Trophoblast cell (in vitro differentiated cells and primary cell): ENCODE measurements around the gene RPGRIP1. TPM values are rescaled to one million over a fixed set of nuclear protein-coding genes. Genes with fewer than 3 reads are reported as not detected.

Source experiments
- DNase-seq, 2 donors: peaks; one replicate each; pipeline ENCODE4 v3.0.0-alpha.2; 2016
- H2AFZ ChIP-seq: 2 replicates; pipeline ENCODE4 v1.6.1; 2013; ENCODE audit warnings: low read length, moderate library complexity, mild to moderate bottlenecking; ENCODE audit not compliant: insufficient read depth, poor library complexity
- H2AK5ac ChIP-seq: 2 replicates; pipeline ENCODE4 v1.6.1; 2013; ENCODE audit warnings: mild to moderate bottlenecking, low read length
- H2BK120ac ChIP-seq: 2 replicates; pipeline ENCODE4 v1.6.1; 2013; ENCODE audit warnings: low read length, mild to moderate bottlenecking, moderate library complexity; ENCODE audit not compliant: insufficient read depth, poor library complexity
- H2BK12ac ChIP-seq: 2 replicates; pipeline ENCODE4 v1.6.1; 2013; ENCODE audit warnings: mild to moderate bottlenecking, low read length, moderate library complexity
- H2BK5ac ChIP-seq: 2 replicates; pipeline ENCODE4 v1.6.1; 2013; ENCODE audit warnings: low read length, low read depth, moderate library complexity, mild to moderate bottlenecking; ENCODE audit not compliant: poor library complexity
- H3K14ac ChIP-seq: 2 replicates; pipeline ENCODE4 v1.6.1; 2013; ENCODE audit warnings: mild to moderate bottlenecking, low read length
- H3K18ac ChIP-seq: 2 replicates; pipeline ENCODE4 v1.6.1; 2013; ENCODE audit warnings: mild to moderate bottlenecking, low read length
- H3K23ac ChIP-seq: 2 replicates; pipeline ENCODE4 v1.6.1; 2013; ENCODE audit warnings: low read length
- H3K27ac ChIP-seq: 2 replicates; pipeline ENCODE4 v1.5.1; 2013; ENCODE audit warnings: low read depth, mild to moderate bottlenecking, inconsistent platforms, low read length, moderate library complexity
- H3K27me3 ChIP-seq: 2 replicates; pipeline ENCODE4 v1.6.1; 2013; ENCODE audit warnings: inconsistent platforms, mild to moderate bottlenecking, low read length, moderate library complexity; ENCODE audit not compliant: insufficient read depth
- H3K36me3 ChIP-seq, 2 experiments: 1 replicate in 1 of 2; 2 replicates in 1 of 2; pipeline ENCODE4 v1.6.1; 2013; ENCODE audit warnings: low read length in 2 of 2, mild to moderate bottlenecking in 2 of 2, moderate library complexity in 1 of 2; ENCODE audit not compliant: insufficient read depth in 2 of 2, control insufficient read depth in 1 of 2
- H3K4ac ChIP-seq: 2 replicates; pipeline ENCODE4 v1.6.1; 2013; ENCODE audit warnings: low read depth, mild to moderate bottlenecking, low read length, moderate library complexity
- H3K4me1 ChIP-seq, 2 experiments: 1 replicate in 1 of 2; 2 replicates in 1 of 2; pipeline ENCODE4 v1.6.1; 2013; ENCODE audit warnings: low read length in 2 of 2, mild to moderate bottlenecking in 2 of 2, moderate library complexity in 1 of 2; ENCODE audit not compliant: insufficient read depth in 2 of 2, control insufficient read depth in 1 of 2
- H3K4me2 ChIP-seq: 2 replicates; pipeline ENCODE4 v1.6.1; 2013; ENCODE audit warnings: inconsistent platforms, mild to moderate bottlenecking, low read length, moderate library complexity
- H3K4me3 ChIP-seq: 2 replicates; pipeline ENCODE4 v1.5.1; 2013; ENCODE audit warnings: mild to moderate bottlenecking, low read depth, low read length, inconsistent platforms
- H3K79me1 ChIP-seq: one replicate; pipeline ENCODE4 v1.6.1; 2013; ENCODE audit warnings: low read length
- H3K79me2 ChIP-seq: 2 replicates; pipeline ENCODE4 v1.6.1; 2013; ENCODE audit warnings: low read length, mild to moderate bottlenecking; ENCODE audit not compliant: control insufficient read depth, insufficient read depth, poor library complexity
- H3K9ac ChIP-seq: 2 replicates; pipeline ENCODE4 v1.6.1; 2013; ENCODE audit warnings: mild to moderate bottlenecking, low read length
- H3K9me3 ChIP-seq: 2 replicates; pipeline ENCODE4 v1.6.1; 2013; ENCODE audit warnings: low read depth, mild to moderate bottlenecking, control low read depth, inconsistent platforms, low read length; ENCODE audit not compliant: insufficient read depth
- H4K12ac ChIP-seq: 2 replicates; pipeline ENCODE4 v1.6.1; 2013; ENCODE audit warnings: low read depth, mild to moderate bottlenecking, low read length, moderate library complexity
- H4K8ac ChIP-seq: 2 replicates; pipeline ENCODE4 v1.6.1; 2013; ENCODE audit warnings: low read depth, mild to moderate bottlenecking, low read length, moderate library complexity
- H4K91ac ChIP-seq: one replicate; pipeline ENCODE4 v1.6.1; 2013; ENCODE audit warnings: low read depth, mild to moderate bottlenecking, low read length, moderate library complexity
- WGBS: extraction: QIAGEN DNeasy Blood & Tissue Kit; methylation state at CpG from one replicate; pipeline ENCODE4 v1.1.7; 2013; ENCODE audit warnings: missing lambda C conversion rate; ENCODE audit not compliant: insufficient read length, insufficient coverage; ENCODE audit errors: extremely low coverage; 5-methylcytosine and 5-hydroxymethylcytosine counted together
- polyA plus RNA-seq: library from polyadenylated mRNA; stranded (reverse); fragments of 200-250 nt; gene quantifications from 2 replicates; pipeline ENCODE4 v1.2.3, GENCODE V29; 2013

Gene RPGRIP1
- 0.01 TPM in 1 of 2 replicates, not detected in the other for polyA plus RNA-seq

- Histone ChIP-seq H3K9ac (no peak within 1 kb of the TSS), H2BK120ac (no peak within 1 kb of the TSS)
- WGBS = no CpG with 5 or more reads among the region's 2 CpGs
Measured at GRCh38 chr14:21279783-21280182, at the start of gene RPGRIP1. Gene RPGRIP1 (plus strand): TSS chr14:21280083. CDS start chr14:21287977, 7,894 bp downstream.

DNA sequence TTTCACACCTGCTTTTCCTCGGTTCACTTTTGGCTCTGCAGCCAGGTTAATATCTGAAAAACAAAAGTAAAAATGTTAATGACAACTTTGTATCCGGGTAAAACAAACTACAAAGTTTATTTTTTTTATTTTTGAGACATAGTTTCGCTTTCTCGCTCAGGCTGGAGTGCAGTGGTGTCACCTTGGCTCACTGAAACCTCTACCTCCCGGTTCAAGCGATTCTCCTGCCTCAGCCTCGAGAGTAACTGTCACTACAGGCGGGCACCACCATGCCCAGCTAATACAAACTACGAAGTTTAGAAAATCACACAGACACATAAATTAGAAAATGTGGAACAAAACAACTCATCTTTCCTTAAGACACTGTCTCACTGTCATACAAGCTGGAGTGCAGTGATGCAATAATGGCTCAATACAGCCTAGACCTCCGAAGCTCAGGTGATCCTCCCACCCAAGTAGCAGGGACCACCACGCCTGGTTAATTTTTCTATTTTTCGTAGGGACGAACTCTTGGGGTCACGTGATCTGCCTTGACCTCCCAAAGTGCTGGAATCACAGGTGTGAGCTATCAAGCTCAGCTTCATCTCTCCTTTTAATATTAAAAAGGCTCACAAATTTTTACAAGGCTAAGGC is 48.7 kb upstream of the RPGRIP1 start:
- H3K4ac ChIP-seq = peak overlapping the region; percentile 67
- H3K9ac ChIP-seq = no peak overlapping the region
- no CpG with 5 or more reads among the region's 14 CpGs for WGBS
- no peaks in the 10 kb centered on the region for H3K27me3 ChIP-seq
- H3K4me3 ChIP-seq = no peak overlapping the region
- no peak overlapping the region for H3K23ac ChIP-seq
- no peak overlapping the region for H4K12ac ChIP-seq
- no peak overlapping the region for H2BK12ac ChIP-seq
- no peaks in the 10 kb centered on the region for H3K79me1 ChIP-seq
- H3K4me2 ChIP-seq = no peak overlapping the region
- H3K14ac ChIP-seq = no peak overlapping the region
- H2BK5ac ChIP-seq = no peak overlapping the region
- DNase-seq = no peak
- H3K18ac ChIP-seq = no peak overlapping the region
- no peak overlapping the region for H2BK120ac ChIP-seq
- H4K8ac ChIP-seq = no peak overlapping the region
- H3K4me1 ChIP-seq = no peaks in the 10 kb centered on the region
- H2AK5ac ChIP-seq = no peak overlapping the region
- H3K27ac ChIP-seq = no peak overlapping the region
- H3K9me3 ChIP-seq = no peaks in the 10 kb centered on the region
- H2AFZ ChIP-seq = no peak overlapping the region
- peaks cover 33 to 43% of the 10 kb centered on the region in 2 experiments for H3K36me3 ChIP-seq
- H3K79me2 ChIP-seq = peaks cover 9% of the 10 kb centered on the region
- no peak overlapping the region for H4K91ac ChIP-seq

More at GRCh38 chr14:21279783-21280182, at the start of gene RPGRIP1:
- Histone ChIP-seq H3K4me3 (no peak within 1 kb of the TSS), H2BK12ac (no peak within 1 kb of the TSS), H3K4me1 (no peaks in the 10 kb centered on the region), H4K12ac (no peak within 1 kb of the TSS), H3K18ac (no peak within 1 kb of the TSS), H2BK5ac (no peak within 1 kb of the TSS), H3K79me2 (no peaks in the 10 kb centered on the region), H3K27ac (no peak within 1 kb of the TSS), H3K14ac (no peak within 1 kb of the TSS), H3K23ac (no peak within 1 kb of the TSS), H3K27me3 (no peaks in the 10 kb centered on the region), H3K36me3 (no peaks in the 10 kb centered on the region), H3K4ac (no peak within 1 kb of the TSS), H3K4me2 (no peak within 1 kb of the TSS), H4K8ac (no peak within 1 kb of the TSS), H4K91ac (no peak within 1 kb of the TSS), H3K79me1 (no peaks in the 10 kb centered on the region), H3K9me3 (no peaks in the 10 kb centered on the region), H2AK5ac (no peak within 1 kb of the TSS), H2AFZ (no peak within 1 kb of the TSS)
- DNase-seq = no peak

GRCh38 chr14:21233457-21234076 is 46.3 kb upstream of the RPGRIP1 start:
- no peaks in the 10 kb centered on the region for H3K9me3 ChIP-seq
- H3K36me3 ChIP-seq = peaks cover 29 to 37% of the 10 kb centered on the region in 2 experiments
- H2AFZ ChIP-seq = no peak overlapping the region
- no peak overlapping the region for H3K27ac ChIP-seq
- H3K4me1 ChIP-seq = no peaks in the 10 kb centered on the region
- H3K27me3 ChIP-seq = no peaks in the 10 kb centered on the region
- no peak for DNase-seq
- no peak overlapping the region for H4K12ac ChIP-seq
- peak overlapping the region; percentile 24 for H3K4ac ChIP-seq
- H2BK120ac ChIP-seq = no peak overlapping the region
- H3K79me1 ChIP-seq = no peaks in the 10 kb centered on the region
- H3K4me3 ChIP-seq = no peak overlapping the region
- no peak overlapping the region for H2BK5ac ChIP-seq
- no peak overlapping the region for H3K14ac ChIP-seq
- H3K79me2 ChIP-seq = peaks cover 9% of the 10 kb centered on the region
- H3K23ac ChIP-seq = no peak overlapping the region
- no peak overlapping the region for H2BK12ac ChIP-seq
- no peak overlapping the region for H3K18ac ChIP-seq
- no peak overlapping the region for H4K91ac ChIP-seq
- no peak overlapping the region for H2AK5ac ChIP-seq
- no CpG with 5 or more reads among the region's 8 CpGs for WGBS
- H4K8ac ChIP-seq = no peak overlapping the region
- no peak overlapping the region for H3K4me2 ChIP-seq
- no peak overlapping the region for H3K9ac ChIP-seq

- no peak overlapping the region for H2BK5ac ChIP-seq
- DNase-seq = no peak
- H2AFZ ChIP-seq = no peak overlapping the region
- no peaks in the 10 kb centered on the region for H3K27me3 ChIP-seq
- H4K91ac ChIP-seq = no peak overlapping the region
- H2BK12ac ChIP-seq = no peak overlapping the region
- no peaks in the 10 kb centered on the region for H3K4me1 ChIP-seq
- H3K4me3 ChIP-seq = no peak overlapping the region
- no peak overlapping the region for H4K8ac ChIP-seq
- H3K79me2 ChIP-seq = peaks cover 14% of the 10 kb centered on the region
- peaks cover 30 to 38% of the 10 kb centered on the region in 2 experiments for H3K36me3 ChIP-seq
- H2AK5ac ChIP-seq = no peak overlapping the region
- WGBS = no CpG with 5 or more reads among the region's 5 CpGs
- H3K4ac ChIP-seq = peak overlapping the region; percentile 49
- no peak overlapping the region for H3K27ac ChIP-seq
- H3K23ac ChIP-seq = no peak overlapping the region
- H3K79me1 ChIP-seq = no peaks in the 10 kb centered on the region
- H3K18ac ChIP-seq = no peak overlapping the region
- no peak overlapping the region for H3K4me2 ChIP-seq
- H3K14ac ChIP-seq = no peak overlapping the region
- H2BK120ac ChIP-seq = no peak overlapping the region
- H3K9ac ChIP-seq = no peak overlapping the region
- no peak overlapping the region for H4K12ac ChIP-seq
- no peaks in the 10 kb centered on the region for H3K9me3 ChIP-seq
Measured at GRCh38 chr14:21234112-21234511, 45.8 kb upstream of the RPGRIP1 start.
